ENCODE measurements around the gene GSK3A.

The GSK3A gene

GRCh38 chr19:42248270-42249148, 6.1 kb upstream of the GSK3A start:
- Histone ChIP-seq H3K9me3 (ENCODE audit: control insufficient read depth, low read length) (no peaks in the 10 kb centered on the region), H3K27ac (ENCODE audit: insufficient read depth, low read length, poor library complexity, severe bottlenecking) (no peak overlapping the region), H3K36me3 (ENCODE audit: control insufficient read depth, insufficient read depth, low read length) (peaks cover 11% of the 10 kb centered on the region), H3K4me3 (ENCODE audit: insufficient read depth, low read depth, low read length, poor library complexity, severe bottlenecking) (no peak overlapping the region), H3K4me1 (ENCODE audit: control insufficient read depth, insufficient read depth, low read length, poor library complexity, severe bottlenecking) (peaks cover 35% of the 10 kb centered on the region), H3K27me3 (replicated peaks; ENCODE audit: control insufficient read depth, insufficient read depth, low read length, poor library complexity, severe bottlenecking) (no peaks in the 10 kb centered on the region)
- no peak for DNase-seq

GRCh38 chr19:42247640-42248199, 5.3 kb upstream of the GSK3A start:
- no peak overlapping the region for H3K4me3 ChIP-seq (ENCODE audit: insufficient read depth, low read depth, low read length, poor library complexity, severe bottlenecking)
- peaks cover 11% of the 10 kb centered on the region for H3K36me3 ChIP-seq (ENCODE audit: control insufficient read depth, insufficient read depth, low read length)
- peaks cover 32% of the 10 kb centered on the region for H3K4me1 ChIP-seq (ENCODE audit: control insufficient read depth, insufficient read depth, low read length, poor library complexity, severe bottlenecking)

DNA sequence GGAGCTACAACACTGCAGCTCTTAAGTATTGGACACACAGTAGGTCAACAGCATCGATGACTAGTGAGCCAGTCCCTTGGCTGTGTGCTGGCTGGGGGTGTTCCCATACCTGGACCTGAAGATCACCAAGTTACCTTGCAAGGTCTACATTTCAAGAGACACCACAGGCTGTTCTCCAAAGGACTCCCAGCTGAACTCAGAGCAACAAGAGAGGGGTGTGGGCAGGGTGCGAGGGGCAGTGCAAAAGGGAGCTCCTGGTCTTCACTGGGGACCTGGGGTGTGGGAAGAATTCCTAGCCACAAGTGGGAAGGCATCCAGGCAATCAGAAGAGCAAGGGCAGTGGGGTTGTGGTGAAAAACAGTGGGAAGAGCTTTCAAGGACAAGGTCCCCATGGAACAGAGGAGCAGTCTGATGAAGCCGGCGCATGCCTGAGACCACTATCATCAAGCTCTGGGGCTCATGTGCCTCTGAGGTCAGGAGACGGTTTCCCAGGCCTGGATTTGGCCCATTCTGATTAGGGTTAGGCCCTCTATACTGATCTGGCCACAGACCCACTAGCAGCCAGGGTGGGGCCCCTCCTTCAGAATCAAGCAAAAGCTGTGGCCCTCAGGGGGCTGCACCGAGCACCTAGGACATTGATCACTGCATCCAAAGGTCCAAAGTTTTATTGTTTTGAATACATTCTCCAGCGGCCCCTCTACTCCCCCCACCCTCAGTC, 4.7 kb upstream of the GSK3A start:
- no peak for DNase-seq

More at GRCh38 chr19:42247640-42248199, 5.3 kb upstream of the GSK3A start:
- DNase-seq: no peak
- Histone ChIP-seq H3K27ac (ENCODE audit: insufficient read depth, low read length, poor library complexity, severe bottlenecking) (no peak overlapping the region), H3K27me3 (replicated peaks; ENCODE audit: control insufficient read depth, insufficient read depth, low read length, poor library complexity, severe bottlenecking) (no peaks in the 10 kb centered on the region), H3K9me3 (ENCODE audit: control insufficient read depth, low read length) (no peaks in the 10 kb centered on the region)

GRCh38 chr19:42246143-42246921, 3.9 kb upstream of the GSK3A start:
- H3K4me1 ChIP-seq (ENCODE audit: control insufficient read depth, insufficient read depth, low read length, poor library complexity, severe bottlenecking): peaks cover 29% of the 10 kb centered on the region
- H3K4me3 ChIP-seq (ENCODE audit: insufficient read depth, low read depth, low read length, poor library complexity, severe bottlenecking): no peak overlapping the region
- H3K36me3 ChIP-seq (ENCODE audit: control insufficient read depth, insufficient read depth, low read length): peaks cover 11% of the 10 kb centered on the region
- no peaks in the 10 kb centered on the region for H3K9me3 ChIP-seq (ENCODE audit: control insufficient read depth, low read length)
- no peak for DNase-seq
- H3K27me3 ChIP-seq (replicated peaks; ENCODE audit: control insufficient read depth, insufficient read depth, low read length, poor library complexity, severe bottlenecking): no peaks in the 10 kb centered on the region
- H3K27ac ChIP-seq (ENCODE audit: insufficient read depth, low read length, poor library complexity, severe bottlenecking): no peak overlapping the region

More for the DNA sequence above, 4.7 kb upstream of the GSK3A start:
- H3K4me3 ChIP-seq (ENCODE audit: insufficient read depth, low read depth, low read length, poor library complexity, severe bottlenecking): no peak overlapping the region
- no peaks in the 10 kb centered on the region for H3K27me3 ChIP-seq (replicated peaks; ENCODE audit: control insufficient read depth, insufficient read depth, low read length, poor library complexity, severe bottlenecking)
- H3K4me1 ChIP-seq (ENCODE audit: control insufficient read depth, insufficient read depth, low read length, poor library complexity, severe bottlenecking): peaks cover 28% of the 10 kb centered on the region
- peaks cover 11% of the 10 kb centered on the region for H3K36me3 ChIP-seq (ENCODE audit: control insufficient read depth, insufficient read depth, low read length)
- no peak overlapping the region for H3K27ac ChIP-seq (ENCODE audit: insufficient read depth, low read length, poor library complexity, severe bottlenecking)
- H3K9me3 ChIP-seq (ENCODE audit: control insufficient read depth, low read length): no peaks in the 10 kb centered on the region

GRCh38 chr19:42245231-42245630, 2.8 kb upstream of the GSK3A start:
- H3K36me3 ChIP-seq (ENCODE audit: control insufficient read depth, insufficient read depth, low read length): peaks cover 10% of the 10 kb centered on the region
- H3K4me3 ChIP-seq (ENCODE audit: insufficient read depth, low read depth, low read length, poor library complexity, severe bottlenecking): no peak overlapping the region
- H3K4me1 ChIP-seq (ENCODE audit: control insufficient read depth, insufficient read depth, low read length, poor library complexity, severe bottlenecking): peaks cover 25% of the 10 kb centered on the region
- H3K27me3 ChIP-seq (replicated peaks; ENCODE audit: control insufficient read depth, insufficient read depth, low read length, poor library complexity, severe bottlenecking): no peaks in the 10 kb centered on the region
- H3K9me3 ChIP-seq (ENCODE audit: control insufficient read depth, low read length): no peaks in the 10 kb centered on the region
- DNase-seq: no peak
- H3K27ac ChIP-seq (ENCODE audit: insufficient read depth, low read length, poor library complexity, severe bottlenecking): peak overlapping the region; percentile 77

DNA sequence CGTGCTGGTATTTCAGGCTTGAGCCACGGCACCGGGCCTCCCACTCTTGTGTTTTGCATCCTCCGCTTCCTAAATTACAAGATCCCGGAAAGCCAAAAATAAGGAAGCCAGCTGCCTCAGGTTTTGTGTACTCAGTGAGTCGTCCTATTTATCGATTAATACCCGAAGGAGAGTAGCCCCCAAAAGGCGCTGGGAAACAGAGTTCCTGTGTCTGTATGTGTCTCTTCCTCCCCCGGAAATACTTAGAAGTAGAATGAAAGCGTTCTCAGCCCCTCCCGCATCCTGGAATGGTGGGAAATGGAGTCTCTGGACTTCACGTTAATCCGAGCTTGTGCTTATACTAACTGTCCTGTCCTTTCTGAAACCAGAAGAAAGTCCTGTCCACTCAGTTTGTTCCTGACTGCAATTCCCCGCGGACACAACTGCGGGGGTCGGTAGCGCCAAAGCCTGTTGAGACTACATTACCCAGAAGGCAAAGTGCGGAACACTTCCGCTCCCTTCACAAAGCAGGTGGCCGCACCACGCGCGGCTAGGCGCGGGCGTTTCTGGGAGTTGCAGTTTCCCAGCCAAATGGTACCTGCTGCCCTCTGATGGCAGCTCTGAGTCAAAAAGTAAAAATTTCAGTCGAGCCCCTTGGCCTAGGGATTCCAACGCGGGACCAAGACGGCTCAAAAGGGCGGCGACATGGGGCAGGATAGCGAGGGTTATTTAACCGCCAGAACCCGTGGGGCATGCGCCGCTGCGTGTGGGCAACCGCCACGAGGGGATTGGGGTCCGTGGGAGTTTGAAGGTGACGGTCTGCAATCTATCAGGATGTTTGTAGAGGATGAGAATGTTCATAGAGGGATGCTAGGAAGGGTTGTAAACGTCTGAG, 2.2 kb upstream of the GSK3A start:
- H3K9me3 ChIP-seq (ENCODE audit: control insufficient read depth, low read length): no peaks in the 10 kb centered on the region
- peak overlapping the region; percentile 75 for H3K4me3 ChIP-seq (ENCODE audit: insufficient read depth, low read depth, low read length, poor library complexity, severe bottlenecking)
- H3K4me1 ChIP-seq (ENCODE audit: control insufficient read depth, insufficient read depth, low read length, poor library complexity, severe bottlenecking): peaks cover 25% of the 10 kb centered on the region
- peak overlapping the region; percentile 77 for H3K27ac ChIP-seq (ENCODE audit: insufficient read depth, low read length, poor library complexity, severe bottlenecking)
- DNase-seq: peak; percentile 73 to 88 (median 85)
- peaks cover 3% of the 10 kb centered on the region for H3K36me3 ChIP-seq (ENCODE audit: control insufficient read depth, insufficient read depth, low read length)
- H3K27me3 ChIP-seq (replicated peaks; ENCODE audit: control insufficient read depth, insufficient read depth, low read length, poor library complexity, severe bottlenecking): no peaks in the 10 kb centered on the region

- Histone ChIP-seq H3K9me3 (ENCODE audit: control insufficient read depth, low read length) (no peaks in the 10 kb centered on the region), H3K4me1 (ENCODE audit: control insufficient read depth, insufficient read depth, low read length, poor library complexity, severe bottlenecking) (peaks cover 25% of the 10 kb centered on the region), H3K4me3 (ENCODE audit: insufficient read depth, low read depth, low read length, poor library complexity, severe bottlenecking) (peak overlapping the region; percentile 57)
These were observed 312 bp downstream of the GSK3A start for GRCh38 chr19:42242069-42242511.

GRCh38 chr19:42241279-42241678, 1.1 kb downstream of the GSK3A start:
- Histone ChIP-seq H3K4me1 (ENCODE audit: control insufficient read depth, insufficient read depth, low read length, poor library complexity, severe bottlenecking) (peaks cover 25% of the 10 kb centered on the region), H3K4me3 (ENCODE audit: insufficient read depth, low read depth, low read length, poor library complexity, severe bottlenecking) (peak overlapping the region; percentile 57), H3K36me3 (ENCODE audit: control insufficient read depth, insufficient read depth, low read length) (peaks cover 13% of the 10 kb centered on the region), H3K27me3 (replicated peaks; ENCODE audit: control insufficient read depth, insufficient read depth, low read length, poor library complexity, severe bottlenecking) (no peaks in the 10 kb centered on the region), H3K9me3 (ENCODE audit: control insufficient read depth, low read length) (no peaks in the 10 kb centered on the region), H3K27ac (ENCODE audit: insufficient read depth, low read length, poor library complexity, severe bottlenecking) (peak overlapping the region; percentile 82)
- DNase-seq: no peak

More at GRCh38 chr19:42242069-42242511, 312 bp downstream of the GSK3A start:
- no peaks in the 10 kb centered on the region for H3K27me3 ChIP-seq (replicated peaks; ENCODE audit: control insufficient read depth, insufficient read depth, low read length, poor library complexity, severe bottlenecking)
- H3K36me3 ChIP-seq (ENCODE audit: control insufficient read depth, insufficient read depth, low read length): peaks cover 6% of the 10 kb centered on the region
- DNase-seq: no peak
- H3K27ac ChIP-seq (ENCODE audit: insufficient read depth, low read length, poor library complexity, severe bottlenecking): peak overlapping the region; percentile 82

Data from effector memory CD4-positive, alpha-beta T cell (primary cell).